K562 (cell line): Measurements from ENCODE around the gene TSPAN3. TPM values are rescaled to one million over a fixed set of nuclear protein-coding genes. Genes with fewer than 3 reads are reported as not detected.

Source experiments
- ATAC-seq: fragments of 200-7000 bp; cut with Tn5 transposase; 3 replicates; pipeline ENCODE4 v1.9.1; 2020; ENCODE audit warnings: moderate library complexity
- BruUV-seq: library from RNA; stranded (reverse); fragments of 400-500 nt; replicated peaks from 2 replicates; lab custom pipeline; 2021; lab: Mats Ljungman, UMichigan
- CTCF ChIA-PET: fragments of 300-600 bp; formaldehyde crosslinking; extraction: SDS; loops from one replicate; lab custom pipeline; 2021; ENCODE audit warnings: low intra/inter-chr PET ratio; lab: Yijun Ruan, JAX
- POLR2A ChIA-PET: fragments of 300-600, 350-650 bp; sonication (Branson Sonifier 250); formaldehyde crosslinking; extraction: SDS; loops from one replicate; lab custom pipeline; 2021; ENCODE audit warnings: antibody characterized with exemption, inconsistent platforms; lab: Yijun Ruan, JAX
- DNase-seq, 4 experiments: peaks; one replicate each; pipeline versions ENCODE4 v3.0.0 to v3.0.0-alpha.2; 2011 to 2018; ENCODE audit warnings: low spot score in 3 of 4, mixed read lengths in 3 of 4; ENCODE audit errors: extremely low read depth in 1 of 4
- FAIRE-seq: peaks from 2 replicates; lab custom pipeline; 2011; peaks lifted over from hg19 to GRCh38; lab: Jason Lieb, UNC
- H2AFZ ChIP-seq: 2 replicates; pipeline ENCODE4 v1.6.0; 2011; ENCODE audit warnings: low read depth, low read length, control low read depth, inconsistent platforms
- H3K27ac ChIP-seq: fragments of 200-600 bp; 3 replicates; pipeline ENCODE4 v1.8.0; 2011; ENCODE audit warnings: low read depth, mild to moderate bottlenecking, control low read depth, inconsistent platforms, low read length, moderate library complexity, mixed read lengths; ENCODE audit errors: extremely low read depth
- H3K27me3 ChIP-seq, 2 experiments: fragments of 300-600 bp in 1 of 2; 2 replicates in 1 of 2; 3 replicates in 1 of 2; pipeline versions ENCODE4 v1.6.0 to v1.8.0; 2011; ENCODE audit warnings: inconsistent platforms in 2 of 2, low read length in 2 of 2, mild to moderate bottlenecking in 1 of 2, mixed read lengths in 1 of 2, moderate library complexity in 1 of 2; ENCODE audit not compliant: control insufficient read depth in 2 of 2, insufficient read depth in 2 of 2
- H3K36me3 ChIP-seq: fragments of 300-600 bp; 3 replicates; pipeline ENCODE4 v1.8.0; 2011; ENCODE audit warnings: mild to moderate bottlenecking, low read length, inconsistent platforms; ENCODE audit not compliant: control insufficient read depth, insufficient read depth
- H3K4me1 ChIP-seq, 2 experiments: fragments of 200-600 bp in 1 of 2; replicated peaks in 1 of 2; 2 replicates in 1 of 2; 3 replicates in 1 of 2; pipeline versions ENCODE4 v1.5.1 to v1.8.0; 2011; ENCODE audit warnings: inconsistent platforms in 2 of 2, low read length in 2 of 2, mild to moderate bottlenecking in 1 of 2, mixed read lengths in 1 of 2, moderate library complexity in 1 of 2; ENCODE audit not compliant: control insufficient read depth in 2 of 2, insufficient read depth in 2 of 2
- H3K4me2 ChIP-seq: 2 replicates; pipeline ENCODE4 v1.6.1; 2011; ENCODE audit warnings: low read length, control low read depth, inconsistent platforms, mixed read lengths; ENCODE audit not compliant: insufficient read depth
- H3K4me3 ChIP-seq: fragments of 200-600 bp; sonication (generic), shearing (Covaris generic); 2 replicates; pipeline ENCODE4 v1.5.1; 2016; ENCODE audit warnings: control low read depth, inconsistent platforms
- H3K79me2 ChIP-seq: fragments of 200-600 bp; 3 replicates; pipeline ENCODE4 v1.8.0; 2011; ENCODE audit warnings: low read length, inconsistent platforms; ENCODE audit not compliant: control insufficient read depth, insufficient read depth
- H3K9ac ChIP-seq, 2 experiments: 2 replicates each; pipeline versions ENCODE4 v1.6.0 to v1.6.1; 2011; ENCODE audit warnings: low read depth in 2 of 2, low read length in 2 of 2, control low read depth in 1 of 2, inconsistent platforms in 1 of 2, mild to moderate bottlenecking in 1 of 2, mixed read lengths in 1 of 2; ENCODE audit not compliant: insufficient read depth in 1 of 2
- H3K9me1 ChIP-seq: one replicate; pipeline ENCODE4 v1.6.0; 2011; ENCODE audit warnings: inconsistent platforms, mild to moderate bottlenecking, low read length, moderate library complexity; ENCODE audit not compliant: control insufficient read depth, insufficient read depth
- H3K9me3 ChIP-seq: replicated peaks from 2 replicates; pipeline ENCODE4 v1.5.1; 2011; ENCODE audit warnings: low read depth, low read length, inconsistent platforms; ENCODE audit not compliant: control insufficient read depth, insufficient read depth
- H4K20me1 ChIP-seq: replicated peaks from 2 replicates; pipeline ENCODE4 v1.6.1; 2011; ENCODE audit warnings: low read length, inconsistent platforms, mixed read lengths; ENCODE audit not compliant: control insufficient read depth, insufficient read depth
- FOXM1 ChIP-seq, 2 experiments: fragments of 450-650 bp in 1 of 2; sonication (generic) in 1 of 2; formaldehyde crosslinking in 1 of 2; IDR thresholded peaks; 2 replicates each; pipeline versions ENCODE4 v1.6.1 to v1.9.0; 2017 to 2022; ENCODE audit warnings: low read depth in 2 of 2, mild to moderate bottlenecking in 2 of 2, missing genetic modification reagents in 1 of 2, moderate library complexity in 1 of 2
- NFE2 ChIP-seq: IDR thresholded peaks from 2 replicates; pipeline ENCODE4 v1.6.1; 2014; ENCODE audit warnings: antibody characterized with exemption, low read depth
- NRF1 ChIP-seq, 2 experiments: fragments of 450-650 bp; IDR thresholded peaks in 1 of 2; conservative IDR thresholded peaks in 1 of 2; 2 replicates each; pipeline ENCODE4 v1.6.1; 2014; ENCODE audit warnings: mild to moderate bottlenecking in 2 of 2
- TAF7 ChIP-seq: fragments of 450-650 bp; IDR thresholded peaks from 2 replicates; pipeline ENCODE4 v1.6.1; 2016; ENCODE audit warnings: missing genetic modification characterization, missing compliant biosample characterization
- ZKSCAN8 ChIP-seq: fragments of 200-800 bp; sonication (Bioruptor generic); IDR thresholded peaks from 2 replicates; pipeline ENCODE4 v1.6.1; 2016; ENCODE audit warnings: missing genetic modification characterization, missing compliant biosample characterization
- ZNF780A ChIP-seq: fragments of 250-450 bp; sonication (Bioruptor Pico); IDR thresholded peaks from 2 replicates; pipeline ENCODE4 v1.5.0; 2021; ENCODE audit warnings: mild to moderate bottlenecking
- WGBS: fragments of 100-300 bp; shearing (Covaris generic); methylation state at CpG from one replicate; pipeline ENCODE4 v1.1.6; 2016; ENCODE audit warnings: low coverage, mixed read lengths; ENCODE audit not compliant: insufficient coverage; ENCODE audit errors: missing lambda C conversion rate; 5-methylcytosine and 5-hydroxymethylcytosine counted together
- in situ Hi-C: fragments of 300-500 bp; cut with MboI; formaldehyde crosslinking; loops from 4 replicates; pipeline ENCODE4 v1.15.0; 2018; ENCODE audit warnings: inconsistent platforms, mixed read lengths
- intact Hi-C: fragments of 100-400 bp; cut with micrococcal nuclease; formaldehyde crosslinking; loops from 2 replicates; pipeline ENCODE4 v1.14.2; 2022
- polyA plus RNA-seq, 8 experiments: library from polyadenylated mRNA; depleted of rRNA in 4 of 8; stranded (reverse) in 5 of 8; unstranded in 3 of 8; fragments of >200 nt; fragmentation: Nextera tagmentation in 2 of 8; fragmentation: Illumina TruSeq in 1 of 8; extraction: Ambion mirVana in 2 of 8; extraction: Trizol in 1 of 8; gene quantifications; 2 replicates each; pipeline versions ENCODE4 v1.2.1 to v1.2.3, GENCODE V29; 2011 to 2014; ENCODE audit warnings: inconsistent platforms in 1 of 8, missing spikeins in 1 of 8
- total RNA-seq, 7 experiments: library from RNA; depleted of rRNA in 6 of 7; stranded (reverse); fragments of >200 nt in 6 of 7; fragmentation: Illumina TruSeq in 2 of 7; extraction: Trizol in 2 of 7; gene quantifications; 2 replicates each; pipeline versions ENCODE4 v1.2.1 to v1.2.3, GENCODE V29; 2011 to 2021; ENCODE audit warnings: low replicate concordance in 1 of 7
- TF ChIP-seq, protein P1 (sequence below): fragments of 450-650 bp; IDR thresholded peaks from 2 replicates; pipeline ENCODE4 v1.6.1; 2017; ENCODE audit warnings: mild to moderate bottlenecking, moderate library complexity

Gene TSPAN3
- total and polyA plus RNA-seq, 9 of the 15 experiments (the other 6 are each of a cell fraction or from before 2014, with no cell fraction given): 14.3 to 144 (median 71.1) TPM

DNA sequence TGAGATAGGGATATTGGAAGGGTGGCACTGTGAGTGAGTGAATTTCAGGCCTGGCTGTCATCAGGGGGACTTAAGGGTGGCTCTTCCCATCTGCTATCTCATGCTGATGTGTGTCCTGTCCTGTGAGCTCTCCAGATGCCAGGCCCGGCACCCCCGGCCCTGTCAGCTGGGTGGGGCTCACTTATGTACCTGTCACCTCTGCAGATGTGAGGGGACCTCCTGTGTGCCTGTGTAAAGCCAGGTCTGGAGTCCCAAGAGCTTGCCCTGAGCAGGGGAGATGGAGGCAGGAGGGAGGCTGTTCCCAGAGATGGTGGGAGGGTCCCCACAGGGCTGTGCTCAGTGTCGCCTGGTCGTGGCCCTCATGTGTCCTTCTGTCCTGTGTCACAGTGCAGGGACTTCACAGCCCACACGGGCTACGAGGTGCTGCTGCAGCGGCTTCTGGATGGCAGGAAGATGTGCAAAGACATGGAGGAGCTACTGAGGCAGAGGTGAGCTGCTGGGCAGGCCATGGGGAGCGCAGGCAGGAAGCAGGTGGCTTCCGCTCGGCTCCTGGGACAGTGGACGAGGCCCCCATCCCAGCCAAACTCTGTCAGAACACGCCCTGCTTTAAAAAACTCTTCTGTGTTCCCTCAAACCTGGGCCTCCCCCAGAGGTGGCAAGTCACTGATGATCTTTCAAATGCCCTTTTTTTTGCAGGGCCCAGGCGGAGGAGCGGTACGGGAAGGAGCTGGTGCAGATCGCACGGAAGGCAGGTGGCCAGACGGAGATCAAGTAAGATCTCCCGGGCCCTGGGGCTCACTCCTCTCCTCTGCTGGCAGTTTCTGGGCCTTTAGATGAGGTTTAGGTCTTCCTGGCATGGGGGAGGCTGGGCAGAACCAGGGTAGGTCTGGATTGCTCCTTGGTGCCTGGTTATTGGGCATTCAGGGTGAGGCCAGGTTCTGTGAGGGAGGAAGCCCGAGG lies 52.9 kb downstream of the TSPAN3 start:
- no peak for ATAC-seq
- Histone ChIP-seq H3K9ac (no peak overlapping the region), H3K4me1 (0 out of 5 replicates have a peak, but pooled peaks cover 0 to under 1% of the 10 kb centered on the region in 2 experiments), H3K79me2 (no peaks in the 10 kb centered on the region), H4K20me1 (0 out of 2 replicates have a peak, but pooled peaks cover 7% of the 10 kb centered on the region), H3K4me3 (no peak overlapping the region), H3K9me1 (no peaks in the 10 kb centered on the region), H3K27ac (no peak overlapping the region), H3K36me3 (no peaks in the 10 kb centered on the region), H2AFZ (no peak overlapping the region), H3K27me3 (peaks cover 4 to 52% of the 10 kb centered on the region in 2 experiments; a peak in 4 of 5 replicates), H3K9me3 (no peaks in the 10 kb centered on the region), H3K4me2 (no peak overlapping the region)
- DNase-seq: no peak
- TF ChIP-seq ZKSCAN8 (CRISPR knock-in tag) (no peak), TAF7 (tag) (no peak)
- in situ Hi-C loops: no loop called here
- WGBS: 4% methylated on average over 20 of the region's 20 CpGs
- ChIA-PET POLR2A (no interaction called here), CTCF (no interaction called here)
- BruUV-seq: no TSS peak
- intact Hi-C loops: no loop called here
- FAIRE-seq: no peak

DNA sequence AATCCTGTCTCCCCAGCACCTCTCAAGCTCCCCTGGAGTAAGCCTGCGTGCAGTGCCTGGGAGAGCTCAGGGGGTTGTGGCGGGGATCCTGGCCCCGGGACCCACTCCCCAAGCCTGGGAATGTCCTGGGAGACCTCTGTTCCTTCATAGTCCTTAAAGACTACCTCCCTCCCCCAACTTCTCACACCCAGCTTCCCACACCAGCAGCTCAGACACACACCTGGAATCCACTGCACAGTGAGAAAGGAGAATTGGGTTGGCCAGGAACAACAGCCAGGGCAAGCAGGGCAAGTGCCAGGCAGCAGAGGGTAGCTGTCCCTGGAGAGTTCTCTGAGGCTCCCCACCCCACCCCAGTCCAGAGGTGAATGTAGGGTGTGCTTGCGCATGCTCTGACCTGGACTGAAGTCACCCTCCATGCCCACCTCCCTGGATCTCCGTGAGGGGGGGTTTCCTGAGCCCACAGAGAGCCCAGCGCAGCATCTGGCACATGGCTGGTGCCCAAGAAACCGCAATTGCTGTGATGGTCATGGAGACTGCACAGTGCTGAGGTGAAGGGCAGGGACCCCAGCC lies 53.7 kb downstream of the TSPAN3 start:
- no peak for ATAC-seq
- Histone ChIP-seq H3K27me3 (peaks cover 4 to 56% of the 10 kb centered on the region in 2 experiments; a peak in 3 of 5 replicates), H3K9me1 (no peaks in the 10 kb centered on the region), H3K27ac (no peak overlapping the region), H3K9me3 (no peaks in the 10 kb centered on the region), H3K4me2 (no peak overlapping the region), H3K79me2 (no peaks in the 10 kb centered on the region), H3K4me1 (no peaks in the 10 kb centered on the region), H3K9ac (no peak overlapping the region), H4K20me1 (0 out of 2 replicates have a peak, but pooled peaks cover 7% of the 10 kb centered on the region), H3K4me3 (no peak overlapping the region), H2AFZ (no peak overlapping the region), H3K36me3 (no peaks in the 10 kb centered on the region)
- ChIA-PET CTCF (no interaction called here), POLR2A (interaction anchor here (1.2 kb wide), 1 partner anchor 11 kb away, joined by 3 read pairs; no protein-coding TSS in a partner anchor)
- TF ChIP-seq, protein P1, sequence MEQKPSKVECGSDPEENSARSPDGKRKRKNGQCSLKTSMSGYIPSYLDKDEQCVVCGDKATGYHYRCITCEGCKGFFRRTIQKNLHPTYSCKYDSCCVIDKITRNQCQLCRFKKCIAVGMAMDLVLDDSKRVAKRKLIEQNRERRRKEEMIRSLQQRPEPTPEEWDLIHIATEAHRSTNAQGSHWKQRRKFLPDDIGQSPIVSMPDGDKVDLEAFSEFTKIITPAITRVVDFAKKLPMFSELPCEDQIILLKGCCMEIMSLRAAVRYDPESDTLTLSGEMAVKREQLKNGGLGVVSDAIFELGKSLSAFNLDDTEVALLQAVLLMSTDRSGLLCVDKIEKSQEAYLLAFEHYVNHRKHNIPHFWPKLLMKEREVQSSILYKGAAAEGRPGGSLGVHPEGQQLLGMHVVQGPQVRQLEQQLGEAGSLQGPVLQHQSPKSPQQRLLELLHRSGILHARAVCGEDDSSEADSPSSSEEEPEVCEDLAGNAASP: no peak
- TF ChIP-seq FOXM1 (IDR thresholded peaks at IDR 0.05; ENCODE audit: low read depth) (no peak), FOXM1 (CRISPR knock-in tag; IDR thresholded peaks at IDR 0.05; ENCODE audit: low read depth) (no peak), NRF1 (conservative IDR thresholded peaks at IDR 0.05 in 1 of 2, IDR thresholded peaks at IDR 0.05 in 1 of 2) (peak in 1 of 2 experiments; percentile 25; a peak in 1 of 4 replicates), ZNF780A (CRISPR knock-in tag) (no peak), NFE2 (no peak)
- DNase-seq: no peak
- BruUV-seq: no TSS peak
- FAIRE-seq: no peak
- WGBS: 3% methylated on average over 7 of the region's 7 CpGs
- in situ Hi-C loops (no loop called here), intact Hi-C loops (no loop called here)
